ENCODE measurements around the gene TNNT3.

GRCh38 chr11:1942558-1943260 is 23.2 kb downstream of the TNNT3 start:
- no peak for TF ChIP-seq CTCF (IDR thresholded peaks at IDR 0.05 in 8 of 11, conservative IDR thresholded peaks at IDR 0.05 in 3 of 11)
- no peak for TF ChIP-seq POLR2A (IDR thresholded peaks at IDR 0.05)
- TF ChIP-seq POLR2AphosphoS5 (IDR thresholded peaks at IDR 0.05): no peak
